ENCODE results near the gene ADARB2. TPM values are rescaled to one million over a fixed set of nuclear protein-coding genes. Genes with fewer than 3 reads are reported as not detected.

The ADARB2 gene
- polyA plus RNA-seq, 1 of the 3 experiments (the other 2 are of a cell fraction) = not detected

- no peak for TF ChIP-seq YY1 (IDR thresholded peaks at IDR 0.05; ENCODE audit: low read depth)
- no peak for TF ChIP-seq SMC3 (IDR thresholded peaks at IDR 0.05; ENCODE audit: low read depth, low read length)
- no peak for TF ChIP-seq RXRA (IDR thresholded peaks at IDR 0.05; ENCODE audit: borderline replicate concordance, low read depth)
These were observed 245.4 kb downstream of the ADARB2 start (continued) for GRCh38 chr10:1491901-1492300.

GRCh38 chr10:1489801-1490200 lies 247.5 kb downstream of the ADARB2 start:
- Histone ChIP-seq H3K79me2 (ENCODE audit: insufficient read depth) (no peaks in the 10 kb centered on the region), H3K9ac (no peak overlapping the region), H3F3A (replicated peaks; ENCODE audit: insufficient read depth) (no peaks in the 10 kb centered on the region), H3K36me3 (replicated peaks in 1 of 2; ENCODE audit: control insufficient read depth in 1 of 2, insufficient read depth in 2 of 2, low read length in 1 of 2) (no peaks in the 10 kb centered on the region), H3K4me1 (ENCODE audit: control insufficient read depth in 1 of 2, insufficient read depth in 2 of 2, low read depth in 1 of 2, low read length in 1 of 2) (no peaks in the 10 kb centered on the region), H2AFZ (ENCODE audit: low read depth) (no peak overlapping the region), H3K27me3 (ENCODE audit: insufficient read depth) (no peaks in the 10 kb centered on the region), H3K27ac (ENCODE audit: low read depth in 2 of 2, low read length in 1 of 2) (no peak overlapping the region), H4K20me1 (ENCODE audit: insufficient read depth) (no peaks in the 10 kb centered on the region), H3K9me3 (no peaks in the 10 kb centered on the region), H3K4me3 (ENCODE audit: low read depth in 2 of 2, low read length in 1 of 2) (no peak overlapping the region), H3K9me2 (no peaks in the 10 kb centered on the region), H3K4me2 (no peak overlapping the region)
- ChIA-PET POLR2A (no interaction called here), CTCF (no interaction called here)
- 42% methylated on average over 4 of the region's 4 CpGs for WGBS (ENCODE audit: low lambda C conversion rate)
- no peak for TF ChIP-seq ZBTB33 (IDR thresholded peaks at IDR 0.05; ENCODE audit: borderline replicate concordance, low read depth)
- no peak for TF ChIP-seq PBX3 (IDR thresholded peaks at IDR 0.05)
- no peak for TF ChIP-seq GABPA (IDR thresholded peaks at IDR 0.05; ENCODE audit: low read depth)
- TF ChIP-seq MEF2A (IDR thresholded peaks at IDR 0.05; ENCODE audit: borderline replicate concordance, low read depth) = no peak
- no peak for TF ChIP-seq JUND (IDR thresholded peaks at IDR 0.05)
- no peak for TF ChIP-seq FOXM1 (IDR thresholded peaks at IDR 0.05; ENCODE audit: low read depth)
- no peak for TF ChIP-seq RXRA (IDR thresholded peaks at IDR 0.05; ENCODE audit: borderline replicate concordance, low read depth)
- no peak for TF ChIP-seq EP300 (IDR thresholded peaks at IDR 0.05; ENCODE audit: borderline replicate concordance in 1 of 2, low read depth in 1 of 2, low read length in 1 of 2)
- no peak for TF ChIP-seq NRF1 (IDR thresholded peaks at IDR 0.05; ENCODE audit: low read depth, low read length)
- DNase-seq = no peak

- TF ChIP-seq GABPA (IDR thresholded peaks at IDR 0.05; ENCODE audit: low read depth) = no peak
- no peaks in the 10 kb centered on the region for H3K36me3 ChIP-seq (replicated peaks in 1 of 2; ENCODE audit: control insufficient read depth in 1 of 2, insufficient read depth in 2 of 2, low read length in 1 of 2)
- H3K4me1 ChIP-seq (ENCODE audit: control insufficient read depth in 1 of 2, insufficient read depth in 2 of 2, low read depth in 1 of 2, low read length in 1 of 2) = no peaks in the 10 kb centered on the region
- H3K9ac ChIP-seq = no peak overlapping the region
- no peaks in the 10 kb centered on the region for H3F3A ChIP-seq (replicated peaks; ENCODE audit: insufficient read depth)
- H3K4me3 ChIP-seq (ENCODE audit: low read depth in 2 of 2, low read length in 1 of 2) = no peak overlapping the region
- H3K9me2 ChIP-seq = no peaks in the 10 kb centered on the region
- H2AFZ ChIP-seq (ENCODE audit: low read depth) = no peak overlapping the region
- no peak for DNase-seq
- ChIA-PET POLR2A (no interaction called here), CTCF (no interaction called here)
- H3K4me2 ChIP-seq = no peak overlapping the region
- H3K79me2 ChIP-seq (ENCODE audit: insufficient read depth) = no peaks in the 10 kb centered on the region
- H4K20me1 ChIP-seq (ENCODE audit: insufficient read depth) = no peaks in the 10 kb centered on the region
- WGBS (ENCODE audit: low lambda C conversion rate) = 44% methylated on average over 20 of the region's 20 CpGs
- H3K27ac ChIP-seq (ENCODE audit: low read depth in 2 of 2, low read length in 1 of 2) = no peak overlapping the region
- no peaks in the 10 kb centered on the region for H3K27me3 ChIP-seq (ENCODE audit: insufficient read depth)
- no peaks in the 10 kb centered on the region for H3K9me3 ChIP-seq
These were observed 248.3 kb downstream of the ADARB2 start for GRCh38 chr10:1488970-1489548.
